Pulmonary artery endothelial cell (primary cell): ENCODE measurements around the gene TDRD3. TPM values are rescaled to one million over a fixed set of nuclear protein-coding genes. Genes with fewer than 3 reads are reported as not detected.
"Not testable (repeated sequence)": the region's sequence is repeated elsewhere in the genome, so short reads cannot be mapped to it uniquely, and the experiment has no call there.

ENCODE experiments used
- DNase-seq: peaks from one replicate; pipeline ENCODE4 v3.0.0-alpha.2; 2011; ENCODE audit warnings: low read depth, low spot score
- total RNA-seq: library from RNA; depleted of rRNA; stranded (reverse); fragments of >200 nt; gene quantifications from 2 replicates; pipeline ENCODE4 v1.2.3, GENCODE V29; 2014

TDRD3 gene
- total RNA-seq, 1 donor from 2014 or later: 11.9 TPM

DNA sequence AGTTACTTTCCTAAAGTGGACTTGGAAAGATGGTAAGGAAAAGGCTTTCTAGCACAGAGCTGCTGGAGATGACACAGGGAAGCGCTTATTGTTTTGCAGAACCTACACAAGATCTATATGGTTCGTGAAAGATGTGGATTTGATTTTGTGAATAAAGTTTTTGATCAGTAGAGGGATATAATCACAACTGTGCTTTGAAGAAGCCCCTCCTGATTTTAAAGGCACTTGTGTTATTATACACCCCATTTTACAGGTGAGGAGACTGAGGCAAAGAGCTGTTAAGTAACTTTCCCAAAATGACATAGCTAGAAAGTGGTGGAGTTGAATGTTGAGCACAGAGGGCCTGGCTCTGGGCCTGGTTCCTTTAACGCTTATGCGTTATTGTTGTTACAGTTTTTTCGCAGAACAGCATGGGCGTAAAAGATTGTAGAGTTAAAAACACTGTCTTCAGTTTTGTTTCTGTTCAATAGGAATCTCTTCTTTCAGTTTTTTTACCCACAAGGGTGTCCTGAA, 1.4 kb downstream of the TDRD3 start:
- no peak for DNase-seq

DNA sequence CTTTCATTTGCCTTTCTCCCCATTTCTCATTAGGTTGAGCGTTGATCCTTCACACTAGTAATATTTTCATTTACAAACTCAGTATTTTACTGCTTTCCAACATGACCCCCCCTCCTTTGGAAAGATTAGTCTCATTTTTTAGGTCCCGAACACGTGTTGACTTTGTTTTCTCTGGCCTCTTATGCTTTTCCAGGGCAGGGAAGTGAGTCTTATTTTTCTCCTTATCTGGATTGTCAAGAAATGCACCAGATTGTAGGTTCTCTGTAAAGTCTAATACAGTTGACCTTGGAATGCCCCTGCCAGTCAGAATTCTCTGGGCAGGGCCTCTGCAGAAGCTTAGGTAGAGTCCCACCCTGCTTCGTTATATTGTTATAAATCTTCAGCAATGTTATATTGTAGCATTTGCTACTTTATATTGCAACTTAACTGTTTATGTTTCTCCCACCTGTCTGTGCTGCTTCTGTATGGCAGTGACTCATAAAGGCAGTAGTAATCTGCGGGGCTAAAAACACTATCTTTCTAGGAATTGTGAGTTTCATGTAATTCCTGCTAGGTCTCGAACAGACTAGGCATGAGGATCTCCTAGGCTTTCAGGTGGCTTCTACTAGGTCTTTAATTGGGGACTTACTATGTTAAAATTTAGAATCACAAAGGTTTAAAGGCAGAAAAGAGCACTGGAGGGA, 2.0 kb downstream of the TDRD3 start:
- DNase-seq: no peak

DNA sequence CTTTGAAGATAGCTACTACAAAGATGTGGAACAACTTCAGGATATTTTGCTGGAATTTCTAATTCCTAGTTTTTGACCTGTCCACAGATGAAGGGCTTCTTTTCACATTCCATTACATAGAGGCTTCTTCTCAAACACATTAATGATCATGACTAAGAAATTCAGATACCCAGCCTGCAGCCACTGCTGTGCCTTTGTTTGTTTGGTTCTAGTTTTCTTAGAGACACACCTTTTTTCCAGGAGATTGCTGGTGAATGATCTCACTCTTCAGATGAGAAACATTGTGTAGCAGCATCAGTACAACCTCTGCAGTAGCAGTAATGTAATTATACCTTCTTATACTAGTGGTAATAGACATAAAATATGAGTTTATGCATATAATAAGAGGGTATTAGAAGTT, 5.0 kb downstream of the TDRD3 start:
- DNase-seq: no peak

DNA sequence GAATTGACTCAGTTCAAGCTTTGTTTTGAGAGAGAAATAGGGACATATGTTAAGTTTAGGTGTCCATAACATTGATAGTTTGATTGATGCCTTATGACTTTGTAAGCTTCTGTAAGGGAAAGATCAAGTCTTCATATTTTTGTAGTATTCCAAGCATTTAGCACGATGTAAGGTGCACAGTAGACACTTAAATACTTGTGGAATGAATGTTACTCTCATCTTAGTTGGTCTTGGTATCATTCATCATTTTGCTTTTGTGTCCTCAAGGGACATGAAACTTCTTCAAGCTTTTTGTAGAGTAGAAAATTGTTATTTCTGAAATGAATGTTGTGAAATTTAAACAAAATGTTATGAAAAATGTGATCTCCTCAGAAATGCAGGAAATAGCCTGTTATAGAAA, 10.1 kb downstream of the TDRD3 start:
- no peak for DNase-seq

DNA sequence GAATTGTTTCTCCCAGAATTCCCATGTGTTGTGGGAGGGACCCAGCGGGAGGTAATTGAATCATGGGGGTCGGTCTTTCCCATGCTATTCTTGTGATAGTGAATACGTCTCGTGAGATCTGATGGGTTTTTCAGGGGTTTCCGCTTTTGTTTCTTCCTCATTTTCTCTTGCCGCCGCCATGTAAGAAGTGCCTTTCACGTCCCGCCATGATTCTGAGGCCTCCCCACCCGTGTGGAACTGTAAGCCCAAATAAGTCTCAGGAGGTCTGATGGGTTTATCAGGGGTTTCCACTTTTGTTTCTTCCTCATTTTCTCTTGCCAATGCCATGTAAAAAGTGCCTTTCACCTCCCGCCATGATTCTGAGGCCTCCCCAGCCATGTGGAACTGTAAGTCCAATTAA, 10.8 kb downstream of the TDRD3 start:
- not testable (repeated sequence) for DNase-seq

DNA sequence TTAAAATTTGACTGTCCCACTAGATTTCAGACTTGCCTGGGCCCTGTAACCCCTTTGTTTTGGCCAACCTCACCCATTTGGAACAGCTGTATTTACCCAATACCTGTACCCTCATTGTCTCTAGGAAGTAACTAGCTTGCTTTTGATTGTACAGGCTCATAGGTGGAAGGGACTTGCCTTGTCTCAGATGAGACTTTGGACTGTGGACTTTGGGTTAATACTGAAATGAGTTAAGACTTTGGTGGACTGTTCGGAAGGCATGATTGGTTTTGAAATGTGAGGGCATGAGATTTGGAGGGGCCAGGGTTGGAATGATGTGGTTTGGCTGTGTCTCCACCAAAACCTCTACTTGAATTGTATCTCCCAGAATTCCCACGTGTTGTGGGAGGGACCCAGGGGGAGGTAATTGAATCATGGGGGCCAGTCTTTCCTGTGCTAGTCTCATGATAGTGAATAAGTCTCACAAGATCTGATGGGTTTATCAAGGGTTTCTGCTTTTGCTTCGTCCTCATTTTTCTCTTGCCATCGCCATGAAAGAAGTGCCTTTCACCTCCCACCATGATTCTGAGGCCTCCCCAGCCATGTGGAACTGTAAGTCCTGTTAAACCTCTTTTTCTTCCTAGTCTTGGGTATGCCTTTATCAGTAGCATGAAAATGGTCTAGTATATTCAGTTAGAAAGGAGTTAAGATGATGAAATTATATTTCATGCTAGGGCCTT, 12.7 kb downstream of the TDRD3 start:
- not testable (repeated sequence) for DNase-seq

DNA sequence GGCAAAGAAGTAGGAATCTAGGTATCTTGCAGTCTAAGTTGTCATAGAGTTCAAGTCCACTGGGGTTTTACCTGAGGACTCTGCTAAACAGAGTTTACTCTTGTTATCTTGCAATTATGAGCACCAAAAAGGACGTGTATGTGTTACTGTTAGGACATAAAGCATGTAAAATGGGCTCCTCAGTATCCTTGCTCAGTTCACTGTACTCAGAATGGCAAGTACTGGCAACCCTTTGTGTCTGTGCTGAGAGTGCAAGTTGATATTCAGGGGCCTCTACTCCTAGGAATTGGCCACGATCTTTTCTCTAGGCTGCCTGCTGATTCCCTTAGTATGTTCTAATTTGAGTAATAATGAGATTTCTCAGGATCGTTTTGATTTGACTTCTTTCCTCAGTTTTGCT, 13.3 kb downstream of the TDRD3 start:
- no peak for DNase-seq

DNA sequence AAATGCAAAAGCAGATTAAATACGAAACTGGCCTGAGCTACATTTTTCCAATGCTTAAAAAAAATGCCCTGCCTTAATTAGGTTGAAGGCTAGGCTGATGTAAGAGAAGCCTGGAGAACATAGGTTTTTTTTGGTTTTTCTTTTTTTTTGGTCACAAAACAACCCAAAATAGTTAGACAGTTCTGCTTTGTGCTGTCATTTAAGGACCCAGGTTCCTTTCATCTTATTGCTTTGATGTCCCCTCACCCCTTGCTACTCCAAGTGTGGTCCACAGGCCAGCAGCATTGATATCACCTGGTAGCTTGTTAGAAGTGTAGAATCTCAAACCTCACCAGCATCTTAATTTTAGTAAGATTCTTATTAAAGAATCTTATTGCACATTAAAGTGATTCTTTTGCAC, 14.4 kb downstream of the TDRD3 start:
- no peak for DNase-seq

DNA sequence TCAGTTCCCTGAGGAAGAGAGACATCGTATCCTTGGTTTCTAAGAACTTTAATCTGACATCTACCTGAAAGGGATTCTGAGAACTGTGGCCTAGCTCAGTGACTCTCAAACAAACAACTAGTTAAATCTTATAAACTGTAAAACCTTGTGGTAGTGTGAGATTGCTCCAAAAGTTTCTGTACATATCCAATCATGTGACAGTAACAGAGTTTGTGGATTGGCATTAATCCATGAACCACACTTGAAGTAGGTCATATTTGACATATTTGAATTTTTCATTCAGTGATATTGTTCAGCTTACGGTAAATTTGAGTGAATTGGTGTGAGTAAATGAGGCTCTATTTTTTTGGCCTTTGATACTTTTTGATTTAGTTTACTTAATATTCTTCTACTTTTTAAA, 15.0 kb downstream of the TDRD3 start:
- DNase-seq: no peak

DNA sequence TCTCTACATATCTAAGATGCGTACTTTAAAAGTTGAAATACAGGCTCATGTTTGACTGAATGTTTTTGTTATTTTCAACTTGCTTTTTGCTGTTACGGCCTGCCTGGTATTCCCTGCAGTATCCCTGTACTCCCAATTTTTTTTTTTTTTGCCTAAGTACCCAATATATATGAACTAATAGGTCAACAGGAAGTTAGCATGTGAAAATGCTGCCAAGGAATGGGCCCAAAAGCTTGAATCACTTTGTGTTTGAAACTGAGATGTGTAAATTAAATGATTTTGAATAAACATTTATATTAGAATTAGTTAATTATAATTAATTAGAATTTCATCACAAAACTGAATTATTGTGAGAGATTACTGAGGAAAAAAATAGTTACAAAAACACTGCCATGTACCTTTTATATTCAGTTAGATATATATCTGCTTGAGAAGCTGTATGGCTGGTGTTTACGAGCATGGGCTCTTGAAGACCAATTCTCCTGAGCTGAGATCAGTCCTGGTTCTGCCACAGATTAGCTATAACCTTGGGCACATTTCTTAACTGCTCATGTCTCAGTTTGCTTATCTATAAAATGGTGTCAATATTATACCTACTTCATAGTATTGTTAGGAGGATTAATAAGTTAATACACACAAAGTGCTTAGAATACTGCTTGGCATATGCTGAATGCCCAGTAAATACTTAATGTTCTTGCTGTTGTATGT, 16.0 kb downstream of the TDRD3 start:
- DNase-seq: no peak

DNA sequence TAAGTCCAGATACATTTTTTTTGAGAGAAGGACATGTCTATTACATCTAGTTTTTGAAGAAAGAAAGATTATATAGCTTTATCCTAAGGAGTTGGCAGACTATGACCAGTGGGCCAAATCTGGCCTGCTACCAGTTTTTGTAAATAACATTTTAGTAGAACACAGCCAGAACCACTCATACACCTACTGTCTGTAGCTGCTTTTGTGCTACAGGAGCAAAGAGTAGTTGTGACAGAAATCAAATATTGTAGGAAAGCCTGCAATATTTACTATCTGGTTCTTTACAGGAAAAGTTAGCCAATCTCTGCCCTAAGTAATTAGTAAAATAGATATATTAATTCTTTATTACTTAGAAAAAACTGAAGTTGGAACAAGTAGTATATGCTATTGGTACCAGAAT, 17.2 kb downstream of the TDRD3 start:
- DNase-seq: no peak

DNA sequence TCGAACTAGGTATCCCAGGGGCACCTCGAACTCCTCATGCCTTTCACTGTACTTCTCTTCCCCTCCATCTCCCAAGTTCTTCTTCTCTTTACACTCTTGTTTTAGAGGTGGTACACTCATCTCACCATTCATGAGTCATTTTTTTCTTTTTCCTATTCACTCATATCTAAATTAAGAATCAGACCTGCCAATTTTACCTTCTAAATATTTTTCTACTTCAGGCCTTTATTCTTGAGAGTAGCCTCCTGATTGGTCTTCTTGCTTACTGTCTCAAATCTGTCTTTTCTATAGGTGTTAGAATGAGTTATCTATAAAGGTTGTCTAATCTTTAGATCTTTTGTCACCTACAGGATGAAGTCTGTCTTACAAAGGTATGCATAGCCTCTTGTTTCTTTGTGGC, 20.7 kb downstream of the TDRD3 start:
- DNase-seq: no peak

DNA sequence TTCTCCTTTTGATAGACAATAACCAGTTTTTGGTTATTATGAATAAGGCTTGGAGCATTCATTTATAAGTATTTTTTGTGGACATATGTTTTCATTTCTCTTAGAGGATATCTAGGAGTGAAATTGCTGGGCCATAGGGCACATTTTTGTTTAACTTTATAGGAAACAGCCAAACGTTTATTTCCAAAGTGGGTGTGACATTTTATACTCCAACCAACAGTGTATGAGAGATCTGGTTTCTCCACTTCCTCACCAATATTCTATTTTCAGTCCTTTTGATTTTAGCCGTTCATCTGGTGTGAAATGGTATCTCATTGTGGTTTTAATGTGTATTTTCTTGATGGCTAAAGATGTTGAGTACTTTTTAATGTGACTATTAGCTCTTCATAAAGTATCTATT, 21.9 kb downstream of the TDRD3 start:
- no peak for DNase-seq

DNA sequence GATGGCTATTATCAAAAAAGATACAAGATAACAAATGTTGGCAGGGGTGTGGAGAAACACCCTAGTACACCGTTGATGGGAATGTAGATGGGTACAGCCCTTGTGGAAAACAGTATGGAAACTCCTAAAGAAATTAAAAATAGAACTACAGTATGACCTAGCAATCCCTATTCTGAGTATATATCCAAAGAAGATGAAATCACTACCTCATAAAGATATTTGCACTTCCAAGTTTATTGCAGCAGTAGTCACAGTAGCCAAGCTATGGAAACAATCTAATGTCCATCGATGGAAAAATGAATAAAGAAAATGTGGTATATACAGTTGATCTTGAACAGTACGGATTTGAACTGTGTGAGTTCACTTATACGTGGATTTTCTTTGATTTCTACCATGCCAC, 28.3 kb downstream of the TDRD3 start:
- DNase-seq: no peak

DNA sequence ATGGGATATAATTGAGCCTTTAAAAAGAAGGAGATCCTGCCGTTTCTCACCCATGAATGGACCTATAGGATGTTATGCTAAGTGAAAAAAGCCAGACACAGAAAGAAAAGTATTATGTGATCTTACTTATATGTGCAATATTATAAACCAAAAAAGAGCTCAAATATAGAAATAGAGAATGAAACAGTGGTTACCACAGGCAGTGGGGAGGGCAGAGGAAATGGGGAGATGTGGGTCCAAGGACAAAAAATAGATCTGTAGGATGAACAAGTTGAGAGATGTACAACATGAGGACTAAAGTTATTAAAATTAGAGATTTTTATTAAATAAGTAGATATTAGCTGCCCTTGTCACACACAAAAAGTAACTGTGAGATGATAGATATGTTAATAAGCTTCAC, 29.1 kb downstream of the TDRD3 start:
- DNase-seq: no peak

DNA sequence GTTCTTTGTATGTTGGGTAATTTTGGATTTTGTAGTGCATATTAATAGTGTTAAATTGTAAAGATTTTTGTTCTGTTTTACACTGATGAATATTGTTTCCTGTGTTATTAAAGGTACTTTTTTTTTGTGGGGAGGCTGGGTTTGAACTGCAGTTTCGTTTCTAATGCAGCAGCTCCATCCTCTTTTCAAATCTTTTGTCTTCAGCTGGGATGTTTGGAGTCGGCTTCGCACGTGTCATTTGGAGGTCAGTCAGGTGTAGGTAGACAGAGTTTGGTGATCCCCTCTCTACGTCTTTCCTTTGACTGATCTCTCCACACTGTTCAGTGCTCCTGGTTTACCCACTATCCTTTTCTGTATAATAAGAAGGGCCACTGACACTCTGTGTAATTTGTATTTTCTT, 30.3 kb downstream of the TDRD3 start:
- no peak for DNase-seq

DNA sequence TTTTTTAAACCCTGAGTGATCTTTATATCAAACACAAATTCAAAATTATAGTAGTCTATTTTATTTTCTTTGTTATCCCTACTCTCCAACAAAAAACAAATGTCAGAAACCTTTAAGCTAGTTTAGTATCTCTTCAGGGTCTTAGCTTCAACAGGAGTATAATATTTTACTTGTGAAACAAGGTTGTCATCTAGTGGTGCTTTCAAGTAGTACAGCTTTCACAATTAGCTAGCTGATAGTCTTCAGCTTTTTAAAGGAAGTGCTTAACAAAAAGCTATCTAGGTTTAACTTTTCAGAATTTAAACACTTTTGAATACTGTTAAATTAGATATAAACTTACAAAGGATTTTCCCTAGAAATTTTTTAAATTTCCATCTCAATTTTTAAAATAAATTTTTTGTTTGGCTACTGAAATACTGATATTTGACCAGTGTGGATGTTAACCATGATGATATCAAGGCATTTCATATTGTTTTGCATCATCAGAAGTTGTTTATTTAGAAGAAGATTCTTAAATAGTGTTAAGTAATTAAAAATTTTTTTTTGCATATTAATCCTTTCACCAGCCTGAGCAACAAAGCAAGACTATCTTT, 34.2 kb downstream of the TDRD3 start:
- peak; percentile 35 for DNase-seq

DNA sequence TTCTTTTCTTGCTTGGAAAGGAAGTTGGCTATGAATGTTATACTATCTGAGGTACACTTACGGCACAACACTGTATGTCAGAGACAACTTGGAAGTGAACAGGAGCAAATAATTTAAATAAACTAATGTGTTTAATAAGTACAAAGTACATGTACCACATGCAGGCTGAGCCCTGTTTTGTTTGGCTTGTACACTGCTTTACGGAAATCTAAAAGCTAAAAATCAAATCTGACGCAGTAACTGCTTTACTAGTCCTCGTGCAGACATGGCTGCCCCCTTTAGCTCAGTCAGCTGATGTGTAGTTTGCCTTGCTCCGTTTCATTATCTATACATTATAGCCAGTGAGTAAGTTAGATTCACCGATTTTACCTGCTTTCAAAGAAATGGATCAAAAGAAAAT, 36.5 kb downstream of the TDRD3 start:
- DNase-seq: no peak

DNA sequence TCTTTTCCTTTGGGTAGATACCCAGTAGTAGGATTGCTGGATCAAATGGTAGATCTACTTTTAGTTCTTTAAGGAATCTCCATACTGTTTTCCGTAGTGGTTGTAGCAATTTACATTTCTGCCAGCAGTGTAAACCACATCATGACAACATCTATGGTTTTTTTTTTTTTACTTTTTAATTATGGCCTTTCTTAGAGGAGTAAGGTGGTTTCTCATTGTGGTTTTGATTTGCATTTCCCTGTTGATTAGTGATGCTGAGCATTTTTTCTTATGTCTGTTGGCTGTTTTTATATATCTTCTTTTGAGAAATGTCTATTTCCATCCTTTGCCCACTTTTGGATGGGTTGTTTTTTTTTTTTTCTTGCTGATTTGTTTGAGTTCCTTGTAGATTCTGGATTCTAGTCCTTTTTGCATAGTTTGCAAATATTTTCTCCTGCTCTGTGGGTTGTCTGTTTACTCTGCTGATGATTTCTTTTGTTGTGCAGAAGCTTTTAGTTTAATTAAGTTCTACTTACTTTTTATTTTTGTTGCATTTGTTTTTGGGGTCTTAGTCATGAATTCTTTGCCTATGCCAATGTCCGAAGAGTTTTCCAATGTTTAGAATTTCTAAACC, 38.8 kb downstream of the TDRD3 start:
- DNase-seq: no peak

DNA sequence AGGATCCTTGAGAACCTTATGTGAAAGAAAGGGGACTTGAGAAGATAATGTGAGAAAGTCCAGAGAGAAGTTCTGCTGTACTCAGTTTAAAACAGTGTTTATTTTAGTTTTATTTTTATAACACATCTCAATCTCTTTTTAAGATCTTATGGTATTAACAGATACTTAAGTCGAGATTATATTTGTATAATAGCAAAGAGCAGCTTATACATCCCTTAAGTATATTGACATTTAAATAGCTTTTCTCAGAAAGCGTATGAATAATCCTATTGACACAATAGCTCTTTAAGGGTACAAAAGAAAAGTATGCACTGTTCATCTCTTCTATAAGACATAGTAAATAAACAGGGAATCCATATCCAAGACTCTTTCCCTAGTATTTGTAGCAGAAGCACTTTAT, 42.2 kb downstream of the TDRD3 start:
- no peak for DNase-seq

DNA sequence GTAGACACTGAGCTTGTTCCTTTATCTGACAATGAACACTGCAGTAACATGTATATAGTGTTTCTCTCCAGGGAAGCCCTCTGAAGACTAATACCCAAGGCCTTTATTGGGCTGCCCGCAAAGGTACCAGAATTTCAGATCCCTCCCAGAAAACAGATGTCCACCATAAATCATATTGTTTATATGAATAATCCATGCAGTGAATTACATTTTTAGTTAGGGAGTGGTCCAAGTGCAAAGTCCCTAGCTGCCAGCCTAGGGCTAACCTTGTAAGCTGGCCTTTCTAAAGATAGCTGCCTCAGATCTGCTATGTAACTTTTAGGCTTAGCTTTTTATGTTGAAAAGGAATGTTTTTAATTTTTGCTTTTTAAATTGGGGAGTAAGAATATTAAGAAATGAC, 44.7 kb downstream of the TDRD3 start:
- no peak for DNase-seq
